Right atrium auricular region (tissue), 2 donors: ENCODE results near the gene ZNF84. TPM values are rescaled to one million over a fixed set of nuclear protein-coding genes. Genes with fewer than 3 reads are reported as not detected.

ENCODE experiments used
- DNase-seq: peaks from one replicate; pipeline ENCODE4 v3.0.0-alpha.2; 2019; ENCODE audit warnings: low spot score
- H3K27ac ChIP-seq, 2 donors: fragments of 200-600 bp; sonication (generic); 1 replicate in 1 of 2; 2 replicates in 1 of 2; pipeline ENCODE4 v1.5.1; 2016 to 2019
- H3K27me3 ChIP-seq, 2 donors: fragments of 200-600 bp; sonication (generic); one replicate each; pipeline versions ENCODE4 v1.5.1 to v1.6.0; 2017 to 2019
- H3K36me3 ChIP-seq: fragments of 200-600 bp; sonication (generic); one replicate; pipeline ENCODE4 v1.5.1; 2016
- H3K4me1 ChIP-seq, 2 donors: fragments of 200-600 bp; sonication (generic); one replicate each; pipeline versions ENCODE4 v1.5.1 to v1.6.0; 2017 to 2019
- H3K4me3 ChIP-seq, 2 donors: fragments of 200-600 bp; sonication (generic); 1 replicate in 1 of 2; 2 replicates in 1 of 2; pipeline ENCODE4 v1.5.1; 2017 to 2019; ENCODE audit warnings: mild to moderate bottlenecking in 1 of 2, moderate library complexity in 1 of 2
- H3K9me3 ChIP-seq, 2 donors: fragments of 200-600 bp; sonication (generic); one replicate each; pipeline ENCODE4 v1.5.1; 2019
- CTCF ChIP-seq, 2 donors: fragments of 200-600 bp; sonication (generic); IDR thresholded peaks; one replicate each; pipeline ENCODE4 v1.5.1; 2019; ENCODE audit warnings: antibody characterized with exemption in 2 of 2
- total RNA-seq, 2 donors: library from RNA; depleted of rRNA; stranded (reverse); fragments of >200 nt; gene quantifications; one replicate each; pipeline ENCODE4 v1.1.0, GENCODE V29; 2016

The ZNF84 gene
- total RNA-seq, 2 donors from 2014 or later: 8.5 to 10.1 TPM

- peaks cover 0 to 12% of the 10 kb centered on the region in 2 donors for H3K4me1 ChIP-seq
- no peak overlapping the region for H3K27ac ChIP-seq
- no peak for TF ChIP-seq CTCF (IDR thresholded peaks at IDR 0.05)
- no peak overlapping the region for H3K4me3 ChIP-seq
- no peaks in the 10 kb centered on the region for H3K27me3 ChIP-seq
- no peak for DNase-seq
- H3K36me3 ChIP-seq: peaks cover 64% of the 10 kb centered on the region
- peaks cover 26 to 84% of the 10 kb centered on the region in 2 donors for H3K9me3 ChIP-seq
Measured at GRCh38 chr12:133083345-133083744, 46.0 kb downstream of the ZNF84 start.

DNA sequence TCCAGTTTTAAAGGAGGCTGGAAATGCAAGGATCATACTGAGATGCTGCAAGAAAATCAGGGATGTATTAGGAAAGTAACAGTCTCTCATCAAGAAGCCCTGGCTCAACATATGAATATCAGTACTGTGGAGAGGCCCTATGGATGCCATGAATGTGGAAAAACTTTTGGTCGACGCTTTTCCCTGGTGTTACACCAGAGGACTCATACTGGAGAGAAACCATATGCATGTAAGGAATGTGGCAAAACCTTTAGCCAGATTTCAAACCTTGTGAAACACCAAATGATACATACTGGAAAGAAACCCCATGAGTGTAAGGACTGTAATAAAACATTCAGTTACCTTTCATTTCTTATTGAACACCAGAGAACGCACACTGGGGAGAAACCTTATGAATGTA lies 68.3 kb downstream of the ZNF84 start:
- H3K4me3 ChIP-seq: no peak overlapping the region
- no peaks in the 10 kb centered on the region for H3K4me1 ChIP-seq
- H3K27me3 ChIP-seq: no peaks in the 10 kb centered on the region
- no peak overlapping the region for H3K27ac ChIP-seq
- TF ChIP-seq CTCF (IDR thresholded peaks at IDR 0.05): no peak
- peaks cover 94 to 100% of the 10 kb centered on the region in 2 donors for H3K9me3 ChIP-seq
- peaks cover 75% of the 10 kb centered on the region for H3K36me3 ChIP-seq
- no peak for DNase-seq

- H3K27me3 ChIP-seq: no peaks in the 10 kb centered on the region
- H3K4me1 ChIP-seq: no peaks in the 10 kb centered on the region
- peaks cover 92 to 100% of the 10 kb centered on the region in 2 donors for H3K9me3 ChIP-seq
- no peak for DNase-seq
- H3K27ac ChIP-seq: no peak overlapping the region
- no peak for TF ChIP-seq CTCF (IDR thresholded peaks at IDR 0.05)
- H3K4me3 ChIP-seq: no peak overlapping the region
- H3K36me3 ChIP-seq: peaks cover 69% of the 10 kb centered on the region
Measured at GRCh38 chr12:133106253-133106652, 68.9 kb downstream of the ZNF84 start.

DNA sequence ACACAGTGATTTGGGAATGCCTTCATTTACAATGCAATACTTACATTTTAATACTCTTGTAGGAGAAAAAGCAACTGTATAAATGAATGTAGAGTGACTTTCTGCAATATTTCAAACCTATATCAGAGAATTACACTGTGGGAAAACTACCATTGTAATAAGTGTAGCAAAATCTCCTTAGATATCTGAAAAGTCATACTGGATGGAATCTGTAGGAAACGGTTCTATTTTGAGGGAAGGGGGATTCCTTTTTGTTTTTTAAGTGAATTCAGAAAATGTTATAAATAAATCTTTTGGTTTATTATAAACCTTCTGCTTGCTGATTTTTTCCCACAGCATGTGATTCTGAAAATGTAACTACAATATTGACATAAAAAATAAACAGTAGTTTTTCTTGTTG lies 69.8 kb downstream of the ZNF84 start:
- peaks cover 60% of the 10 kb centered on the region for H3K36me3 ChIP-seq
- peaks cover 89 to 100% of the 10 kb centered on the region in 2 donors for H3K9me3 ChIP-seq
- no peaks in the 10 kb centered on the region for H3K4me1 ChIP-seq
- H3K27ac ChIP-seq: no peak overlapping the region
- no peak for TF ChIP-seq CTCF (IDR thresholded peaks at IDR 0.05)
- no peak for DNase-seq
- no peak overlapping the region for H3K4me3 ChIP-seq
- no peaks in the 10 kb centered on the region for H3K27me3 ChIP-seq

- H3K36me3 ChIP-seq: peaks cover 51% of the 10 kb centered on the region
- H3K9me3 ChIP-seq: peaks cover 82 to 100% of the 10 kb centered on the region in 2 donors
- no peak overlapping the region for H3K27ac ChIP-seq
- no peak overlapping the region for H3K4me3 ChIP-seq
- H3K4me1 ChIP-seq: no peaks in the 10 kb centered on the region
- no peak for TF ChIP-seq CTCF (IDR thresholded peaks at IDR 0.05)
- H3K27me3 ChIP-seq: no peaks in the 10 kb centered on the region
- no peak for DNase-seq
Measured at GRCh38 chr12:133108150-133108549, 70.8 kb downstream of the ZNF84 start.

Other genes with a start within 250 kb of the ZNF84 start
- 10 to 100 TPM; 32.2 to 49.8 TPM for gene GOLGA3, start 208.6 kb upstream of the ZNF84 start, total RNA-seq
- gene CHFR, start 149.9 kb upstream of the ZNF84 start, total RNA-seq: 10 to 100 TPM; 13.6 to 13.8 TPM
- 10 to 100 TPM in 1 of 2 donors, 1 to 10 TPM in 1; 3.3 to 11.7 TPM for gene ZNF605, start 81.2 kb upstream of the ZNF84 start, total RNA-seq
- gene ZNF26, start 51.1 kb upstream of the ZNF84 start, total RNA-seq: 1 to 10 TPM; 2.2 to 6.6 TPM
- gene ZNF140, start 43.4 kb downstream of the ZNF84 start, total RNA-seq: 1 to 10 TPM; 6.1 TPM
- 1 to 10 TPM in 1 of 2 donors, under 1 TPM in 1; 0.82 to 1.1 TPM for gene ZNF891, start 92.8 kb downstream of the ZNF84 start, total RNA-seq
- gene ZNF10, start 93.1 kb downstream of the ZNF84 start, total RNA-seq: 1 to 10 TPM; 6.8 to 9.8 TPM
- gene ZNF268, start 144.0 kb downstream of the ZNF84 start, total RNA-seq: 10 to 100 TPM in 1 of 2 donors, 1 to 10 TPM in 1; 6.5 to 10.6 TPM
- not detected for gene ANHX, start 198.4 kb downstream of the ZNF84 start, total RNA-seq